Measurements from ENCODE around the gene GOLGA6A.
"Not testable (repeated sequence)": the region's sequence is repeated elsewhere in the genome, so short reads cannot be mapped to it uniquely, and the experiment has no call there.

- not testable (repeated sequence) for TF ChIP-seq CTCF (IDR thresholded peaks at IDR 0.05); ZFX (IDR thresholded peaks at IDR 0.05; ENCODE audit: borderline replicate concordance)
Observed at GRCh38 chr15:74064822-74065221, 17.5 kb downstream of the GOLGA6A start.
